Measurements from ENCODE around the gene BDH1.
"Not testable (repeated sequence)": the region's sequence is repeated elsewhere in the genome, so short reads cannot be mapped to it uniquely, and the experiment has no call there.

The BDH1 gene

DNA sequence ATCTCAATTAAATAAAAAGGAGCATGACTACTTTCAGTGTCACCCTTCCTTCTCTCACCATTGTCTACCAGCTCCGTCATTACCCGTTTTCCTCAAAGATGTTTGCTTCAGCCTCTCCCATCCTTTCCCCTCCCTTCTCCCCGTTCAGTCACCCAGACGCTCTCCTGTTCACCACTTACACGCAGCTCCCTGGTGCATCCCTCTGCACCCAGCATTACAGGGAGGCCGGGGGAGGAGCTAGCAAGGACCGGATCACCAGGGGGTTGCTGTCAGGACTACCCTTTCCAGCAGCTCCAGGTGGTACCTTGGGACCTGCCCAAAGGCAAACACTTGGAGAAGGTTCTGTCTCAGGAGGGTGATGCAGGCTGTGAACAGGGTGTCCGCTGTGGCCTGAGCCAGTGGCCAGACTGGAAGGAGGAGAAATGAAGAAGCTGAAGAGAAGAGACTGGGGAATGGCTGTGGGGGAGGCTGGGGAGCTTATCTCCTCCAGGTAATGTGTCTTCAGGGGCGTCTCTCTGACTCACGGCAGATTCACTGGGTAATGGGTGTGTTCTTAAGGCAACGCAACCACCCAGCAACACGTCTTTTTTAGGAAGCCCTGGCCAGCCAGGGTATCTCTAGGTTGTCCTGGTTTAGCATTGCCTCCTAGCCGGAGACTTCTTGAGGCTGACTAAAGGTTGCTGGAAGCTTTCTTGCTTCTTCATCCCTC lies 21.8 kb upstream of the BDH1 start:
- DNase-seq: no peak

DNA sequence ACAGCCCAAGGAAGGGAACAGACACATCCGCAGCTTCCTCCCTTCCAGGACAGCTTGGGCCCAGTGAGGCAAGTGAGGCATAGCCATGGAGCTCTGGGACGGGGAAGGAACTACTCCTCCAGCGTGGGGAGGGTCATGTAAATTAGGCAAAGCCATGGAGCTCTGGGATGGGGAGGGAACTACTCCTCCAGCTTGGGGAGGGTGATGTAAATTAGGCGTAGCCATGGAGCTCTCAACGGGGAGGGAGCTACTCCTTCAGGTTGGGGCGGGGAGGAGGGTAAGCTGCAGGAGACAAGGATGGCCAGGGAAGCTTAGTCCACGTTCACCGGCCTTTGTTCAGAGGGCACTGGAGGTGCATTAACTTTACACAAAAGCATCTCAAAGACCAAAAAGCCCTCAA lies 21.1 kb upstream of the BDH1 start:
- no peak for DNase-seq

DNA sequence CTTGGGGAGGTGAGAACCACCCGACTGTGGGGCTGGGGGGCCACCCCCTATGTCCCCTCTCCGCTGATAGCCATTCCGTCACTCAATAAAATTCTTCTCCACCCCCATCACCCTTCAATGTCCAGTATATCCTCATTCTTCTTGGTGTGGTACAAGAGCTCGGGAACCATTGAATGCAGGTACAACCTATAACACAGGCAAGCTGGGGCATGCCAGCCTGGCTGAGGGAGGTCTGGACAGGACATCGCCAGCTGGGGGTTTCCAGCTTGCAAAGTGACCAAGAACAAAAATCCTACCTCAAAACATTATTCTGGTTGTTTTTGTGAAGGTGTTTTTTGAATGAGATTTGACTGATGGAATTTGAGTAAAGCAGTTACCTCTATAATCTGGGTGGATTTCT lies 19.6 kb upstream of the BDH1 start:
- no peak for DNase-seq

DNA sequence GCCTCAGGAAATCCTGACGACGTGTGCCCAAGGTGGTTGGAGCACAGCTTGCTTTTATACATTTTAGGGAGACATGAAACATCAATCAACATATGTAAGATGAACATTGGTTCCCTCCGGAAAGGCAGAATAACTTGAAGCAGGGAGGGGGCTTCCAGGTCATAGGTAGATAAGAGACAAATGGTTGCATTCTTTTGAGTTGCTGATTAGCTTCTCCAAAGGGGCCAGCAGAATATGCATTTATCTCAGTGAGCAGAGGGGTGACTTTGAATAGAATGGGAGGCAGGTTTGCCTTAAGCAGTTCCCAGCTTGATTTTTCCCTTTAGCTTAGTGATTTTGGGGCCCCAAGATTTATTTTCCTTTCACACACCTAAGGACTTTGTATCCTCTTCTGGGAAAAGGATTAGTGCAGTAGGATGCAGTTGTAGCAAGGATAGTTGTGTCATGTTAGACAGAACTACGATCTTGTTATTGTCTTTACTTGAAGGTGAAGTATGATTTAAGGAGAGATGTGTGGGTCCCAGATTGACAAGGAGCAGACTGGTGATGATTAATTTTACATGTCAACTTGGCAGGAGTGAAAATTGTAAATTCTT lies 18.7 kb upstream of the BDH1 start:
- not testable (repeated sequence) for DNase-seq

DNA sequence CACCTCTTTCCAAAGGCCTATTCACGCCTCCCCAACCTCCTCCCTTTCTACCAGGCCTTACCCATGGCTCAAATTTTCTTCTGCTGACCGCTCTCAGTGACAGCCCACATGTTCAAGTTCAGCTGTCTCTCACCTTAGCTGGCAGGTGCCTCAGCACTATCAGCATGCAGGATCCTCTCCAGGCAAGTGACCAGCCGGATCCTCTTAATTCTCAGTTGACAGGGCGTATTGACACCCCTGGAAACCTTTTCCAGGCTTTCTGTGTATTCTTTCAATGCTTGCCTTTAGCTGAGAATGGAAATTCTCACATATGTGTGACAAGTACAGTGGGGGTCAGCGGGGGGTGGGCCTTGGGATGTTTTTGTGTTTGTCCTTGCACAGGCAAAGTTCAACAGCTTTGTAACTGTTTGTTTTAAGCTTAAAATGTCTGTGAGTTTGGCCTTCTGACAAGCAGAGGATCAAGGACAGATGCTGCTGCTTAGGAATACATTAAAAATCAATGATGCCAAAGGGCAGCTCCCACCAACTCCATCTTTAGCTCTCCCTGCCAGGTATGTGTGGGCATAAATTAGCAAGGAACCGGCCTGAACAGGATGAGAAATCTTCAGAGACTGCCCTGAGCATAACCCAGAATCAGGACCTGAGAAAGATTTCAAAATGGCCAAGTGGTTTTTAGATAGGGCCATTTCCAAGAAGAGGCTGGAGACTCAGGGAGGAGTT lies 17.4 kb upstream of the BDH1 start:
- DNase-seq: no peak

DNA sequence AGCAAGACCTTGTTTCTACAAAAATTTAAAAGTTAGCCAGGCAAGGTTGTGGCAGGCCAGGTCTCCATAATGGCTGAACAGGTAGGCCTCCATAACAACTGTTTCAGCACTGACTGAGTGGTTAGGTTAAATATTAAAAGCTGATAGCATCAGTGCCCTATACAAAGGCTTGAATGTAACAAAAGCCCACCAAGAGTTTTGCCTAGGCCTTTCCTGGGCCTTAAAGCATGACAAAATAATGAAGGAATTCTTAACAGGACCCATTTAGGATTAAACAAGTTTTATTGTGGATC lies 16.1 kb upstream of the BDH1 start:
- not testable (repeated sequence) for DNase-seq

DNA sequence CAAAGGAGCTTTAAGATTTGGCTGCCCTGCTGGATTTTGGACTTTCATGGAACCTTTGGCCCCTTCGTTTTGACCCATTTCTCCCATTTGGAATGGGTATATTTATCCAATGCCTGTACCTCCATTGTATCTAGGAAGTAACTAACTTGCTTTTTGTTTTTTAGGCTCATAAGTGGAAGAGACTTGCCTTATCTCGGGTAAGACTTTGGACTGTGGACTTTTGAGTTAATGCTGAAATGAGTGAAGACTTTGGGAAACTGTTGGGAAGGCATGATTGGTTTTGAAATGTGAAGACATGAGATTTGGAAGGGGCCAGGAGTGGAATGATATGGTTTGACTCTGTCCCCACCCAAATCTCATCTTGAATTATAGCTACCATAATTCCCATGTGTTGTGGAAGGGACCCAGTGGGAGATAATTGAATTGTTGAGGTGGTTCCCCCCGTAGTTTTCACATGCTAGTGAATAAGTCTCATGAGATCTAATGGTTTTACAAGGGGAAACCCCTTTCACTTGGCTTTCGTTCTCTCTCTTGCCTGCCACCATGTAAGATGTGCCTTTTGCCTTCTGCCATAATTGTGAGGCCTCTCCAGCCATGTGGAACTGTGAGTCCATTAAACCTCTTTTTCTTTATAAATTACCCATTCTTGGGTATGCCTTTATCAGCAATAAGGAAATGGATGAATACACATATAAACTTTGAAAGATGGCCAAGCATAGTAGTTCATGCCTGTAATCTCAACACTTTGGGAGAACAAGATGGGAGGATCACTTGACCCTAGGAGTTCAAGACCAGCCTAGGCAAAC lies 15.5 kb upstream of the BDH1 start:
- not testable (repeated sequence) for DNase-seq

DNA sequence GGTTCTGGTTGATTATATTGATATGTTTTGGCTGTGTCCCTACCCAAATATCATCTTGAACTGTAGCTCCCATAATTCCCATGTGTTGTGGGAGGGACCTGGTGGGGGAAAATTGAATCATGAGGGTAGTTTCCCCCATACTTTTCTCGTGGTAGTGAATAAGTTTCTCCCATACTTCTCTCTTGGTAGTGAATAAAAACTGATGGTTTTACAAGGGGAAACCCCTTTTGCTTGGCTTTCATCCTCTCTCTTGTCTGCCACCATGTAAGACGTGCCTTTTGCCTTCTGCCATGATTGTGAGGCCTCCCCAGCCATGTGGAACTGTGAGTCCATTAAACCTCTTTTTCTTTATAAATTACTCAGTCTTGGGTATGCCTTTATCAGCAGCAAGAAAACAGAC lies 13.7 kb upstream of the BDH1 start:
- not testable (repeated sequence) for DNase-seq

DNA sequence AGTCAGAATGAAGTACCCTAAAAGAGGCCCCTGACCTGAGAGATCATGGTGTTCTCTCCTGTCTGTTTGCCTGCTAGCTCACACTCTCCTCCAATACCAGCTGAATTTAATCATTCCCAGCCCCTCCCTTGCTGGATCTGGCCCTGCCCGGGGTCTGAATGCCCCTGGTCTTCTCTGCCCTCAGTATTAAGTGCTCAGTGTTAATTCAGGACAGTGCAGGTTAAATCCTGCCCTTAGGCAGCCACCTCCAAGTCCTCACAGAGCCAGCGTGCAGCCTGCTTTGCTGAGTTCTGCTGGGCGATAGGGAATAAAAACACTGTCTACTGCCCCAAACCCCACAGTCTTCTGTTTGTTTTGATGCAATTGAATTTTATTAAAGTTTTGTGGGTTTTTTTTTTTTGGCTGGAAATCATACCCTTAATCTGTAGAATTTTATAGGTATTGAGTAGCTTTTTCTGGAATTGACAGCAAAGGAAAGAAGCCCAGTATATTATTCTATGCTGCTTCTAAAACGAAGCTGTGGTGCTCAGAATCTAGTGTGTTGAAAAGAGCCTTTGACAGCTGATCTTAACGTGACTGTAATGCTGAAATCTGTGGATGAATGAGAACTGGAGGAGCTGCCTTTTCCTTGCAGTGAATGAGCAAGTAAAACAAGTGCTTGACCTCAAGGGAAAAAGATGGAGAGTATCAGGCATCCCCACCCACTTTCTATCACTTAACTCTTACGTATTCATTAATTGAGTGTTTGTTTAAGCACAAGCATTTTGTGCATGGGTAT lies 12.3 kb upstream of the BDH1 start:
- peak; percentile 13 for DNase-seq

DNA sequence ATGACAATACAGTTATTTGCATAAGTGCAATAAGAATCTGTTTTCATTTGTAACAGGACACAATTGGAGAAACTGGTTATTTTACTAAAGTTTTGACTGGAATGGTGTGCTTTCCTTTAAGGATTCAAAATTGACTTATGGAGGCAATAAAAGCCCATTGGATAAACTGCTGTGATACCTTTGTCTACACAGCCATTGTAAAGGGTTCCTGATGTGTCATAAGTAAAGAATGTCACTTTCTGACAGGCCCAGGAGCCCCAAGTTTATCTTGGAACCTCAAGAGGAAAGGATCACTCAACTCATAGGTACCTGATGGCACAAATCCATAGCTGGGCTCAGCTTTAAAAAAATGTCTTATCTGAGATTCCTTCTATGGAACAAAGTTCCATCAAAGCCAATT lies 10.4 kb upstream of the BDH1 start:
- DNase-seq: not testable (repeated sequence)

DNA sequence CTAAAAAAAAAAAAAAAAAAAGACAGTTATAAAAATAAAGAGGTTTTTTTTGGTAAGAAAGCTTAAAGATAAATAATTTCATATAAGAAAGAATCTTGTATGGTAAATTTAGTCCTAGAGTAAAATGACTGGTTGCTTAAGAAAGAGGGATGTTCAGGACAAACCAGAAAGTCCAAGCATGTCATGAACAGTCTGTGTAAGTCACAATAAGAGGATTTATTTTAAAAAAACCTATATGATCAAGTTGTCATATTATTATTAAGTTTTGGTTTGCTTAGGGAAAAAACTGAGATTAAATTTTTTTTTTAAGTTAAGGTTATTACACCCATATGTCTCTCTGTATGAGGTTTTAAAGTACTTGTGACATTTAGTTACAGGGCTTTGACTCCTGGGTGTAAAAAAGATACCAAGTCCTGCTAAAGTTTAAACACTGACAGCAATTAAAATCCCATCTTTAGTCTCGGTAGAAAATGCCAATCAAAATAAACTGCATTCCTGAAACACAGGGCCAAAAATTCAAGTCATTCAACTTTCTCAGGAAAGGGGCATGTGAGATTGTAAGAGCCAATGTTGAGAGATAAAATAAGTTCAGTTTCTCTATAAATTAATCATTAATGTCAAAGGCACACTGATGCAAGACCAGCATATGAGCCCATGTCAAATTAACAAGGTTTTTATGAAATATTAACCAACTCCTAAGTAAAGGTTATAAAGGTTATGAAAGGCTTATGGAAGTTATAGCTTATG lies 8.5 kb upstream of the BDH1 start:
- no peak for DNase-seq

DNA sequence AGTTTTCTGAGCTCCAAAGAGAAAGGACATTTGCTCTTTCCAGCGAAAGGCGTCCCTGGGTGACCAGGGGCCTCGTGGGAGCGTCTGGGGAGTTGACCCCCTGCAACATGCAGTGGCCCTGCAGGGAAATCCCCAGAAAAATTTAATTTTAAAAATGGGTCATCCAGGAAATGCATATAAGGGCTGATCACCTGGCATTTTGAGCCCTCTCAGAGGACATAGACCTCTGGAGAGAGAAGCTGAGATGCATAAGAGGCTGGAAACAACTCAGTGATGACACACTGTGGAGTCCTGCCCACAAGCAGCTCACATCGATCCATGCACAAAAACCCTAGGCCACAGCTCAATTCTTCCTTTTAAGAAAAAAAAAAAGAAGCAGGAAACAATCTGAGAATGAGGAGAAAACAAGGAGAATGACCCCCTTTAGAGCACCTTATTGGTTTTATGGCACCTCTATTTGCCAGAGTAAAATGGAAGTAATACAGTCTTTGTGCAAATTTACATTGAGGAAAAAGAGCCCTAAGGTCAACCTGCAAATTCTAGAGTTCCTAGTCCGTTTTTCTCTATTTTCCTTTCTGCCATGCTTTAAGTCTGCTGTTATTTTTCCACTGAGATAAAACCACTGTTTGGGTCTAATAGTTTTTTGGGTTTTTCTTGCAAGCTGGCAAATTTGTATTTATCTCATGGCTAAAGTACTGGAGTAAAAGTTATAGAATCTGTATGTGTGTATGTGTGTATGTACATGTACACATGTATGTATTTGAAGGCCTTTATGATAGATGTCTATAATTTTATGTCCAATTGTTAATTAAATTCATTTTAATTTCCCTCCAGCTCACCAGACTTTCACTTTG lies 6.9 kb upstream of the BDH1 start:
- no peak for DNase-seq

DNA sequence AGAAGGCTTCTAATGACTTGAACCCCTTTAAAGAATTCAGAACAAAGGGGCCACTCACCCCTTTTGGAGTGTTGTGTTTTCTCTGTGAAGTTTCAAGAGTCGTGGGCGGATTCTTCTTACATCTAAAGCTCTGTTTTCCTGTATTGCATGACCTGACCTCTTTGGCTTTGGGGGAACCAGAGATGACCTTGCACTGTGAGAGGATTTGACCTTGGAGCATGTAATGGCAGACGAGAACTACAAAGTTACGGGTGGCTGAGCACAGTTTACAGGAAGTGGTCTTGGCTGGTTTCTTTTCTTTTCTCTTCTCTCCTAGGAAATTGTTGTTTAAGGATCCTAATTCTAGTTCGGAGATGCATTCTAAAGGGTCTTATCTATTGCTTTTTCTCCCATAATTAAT lies 6.2 kb upstream of the BDH1 start:
- no peak for DNase-seq

DNA sequence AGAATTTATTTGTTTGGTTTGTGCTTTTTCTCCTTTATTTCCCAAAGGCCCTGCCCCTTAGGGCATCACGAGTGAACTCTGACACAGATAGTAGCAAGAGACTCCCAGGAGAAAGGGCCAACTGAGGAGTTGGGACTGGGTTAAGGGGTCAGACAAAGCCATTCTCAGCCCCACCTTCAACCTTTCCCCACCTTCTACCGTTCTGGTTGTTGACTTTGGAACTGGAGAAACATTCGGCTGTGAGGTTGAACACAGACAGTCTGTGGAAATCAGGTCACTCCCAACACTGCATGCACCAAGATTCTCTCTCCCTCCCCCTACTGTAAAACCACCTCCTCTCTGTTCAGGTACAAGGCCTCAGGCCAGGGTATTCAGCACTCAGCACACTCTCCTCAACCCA lies 3.9 kb upstream of the BDH1 start:
- no peak for DNase-seq

DNA sequence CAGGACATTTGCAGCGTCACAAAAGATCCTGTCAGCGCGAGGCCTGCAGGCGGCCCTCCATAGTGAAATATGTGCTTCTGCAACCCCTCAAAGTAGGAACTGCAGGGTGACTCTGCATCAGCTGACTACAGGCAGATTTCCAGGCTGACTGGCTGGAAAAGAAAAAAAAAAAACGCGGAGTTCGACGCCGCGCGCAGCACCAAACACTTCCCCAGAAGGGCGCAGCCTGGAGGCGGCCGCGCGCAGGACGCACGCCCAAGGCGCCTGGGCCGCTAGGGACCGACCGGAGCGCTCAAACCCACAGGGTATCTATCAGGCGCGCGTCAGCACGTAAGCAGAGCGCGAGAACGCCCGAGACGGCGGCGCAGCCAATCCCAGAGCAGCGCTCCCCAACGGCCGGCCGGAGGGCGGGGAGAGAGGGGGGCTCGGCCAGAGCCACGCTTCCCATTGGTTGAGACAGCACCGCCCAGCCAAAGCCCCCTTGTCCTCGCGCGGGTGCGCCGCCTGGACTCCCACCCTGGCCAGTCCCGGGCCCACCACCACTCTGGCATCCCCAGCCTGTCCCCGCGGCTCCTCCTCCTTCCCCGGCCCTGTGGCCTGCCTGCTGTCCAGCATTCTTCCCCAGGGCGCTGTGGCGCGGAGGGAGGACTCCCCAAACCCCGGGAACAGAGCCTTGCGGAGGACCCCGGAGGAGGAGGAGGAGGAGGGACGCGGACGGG lies 1.0 kb downstream of the BDH1 start:
- peak; percentile 80 for DNase-seq

DNA sequence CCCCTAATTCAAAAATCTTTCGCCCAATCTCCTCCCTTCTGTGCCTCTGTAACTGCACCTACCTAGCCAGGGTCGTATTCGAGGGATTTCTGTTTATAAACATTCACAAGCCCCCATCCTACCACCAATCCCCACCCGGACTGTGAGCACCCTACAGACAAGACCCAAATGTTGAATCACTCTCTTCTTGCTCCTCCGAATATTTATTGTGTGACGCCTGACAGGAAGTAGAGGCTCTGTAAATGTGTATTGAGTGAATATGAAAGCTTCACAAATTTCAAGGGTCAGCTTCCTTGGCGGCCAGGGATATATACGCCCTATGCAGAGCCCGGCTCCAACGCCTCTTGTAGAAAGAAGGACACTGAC lies 1.6 kb downstream of the BDH1 start:
- no peak for DNase-seq

DNA sequence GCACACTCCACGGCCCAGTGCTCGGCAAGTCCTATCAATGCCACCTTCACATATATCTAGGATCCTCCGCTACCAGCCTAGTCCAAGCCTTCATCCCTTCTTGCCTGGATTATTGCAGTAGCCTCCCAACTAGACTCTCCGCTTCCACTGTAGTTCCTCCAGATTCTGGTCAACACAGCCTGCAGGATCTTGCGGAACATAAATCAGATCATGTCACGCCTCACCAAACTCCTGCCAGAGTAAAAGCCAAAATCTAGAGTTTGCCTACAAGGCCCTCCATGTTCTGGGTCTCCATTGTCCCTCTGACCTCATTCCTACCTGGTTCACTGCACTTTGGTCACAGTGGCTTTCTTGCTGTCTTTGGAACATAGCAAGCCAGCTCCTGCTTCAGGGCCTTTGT lies 3.6 kb downstream of the BDH1 start:
- DNase-seq: no peak

DNA sequence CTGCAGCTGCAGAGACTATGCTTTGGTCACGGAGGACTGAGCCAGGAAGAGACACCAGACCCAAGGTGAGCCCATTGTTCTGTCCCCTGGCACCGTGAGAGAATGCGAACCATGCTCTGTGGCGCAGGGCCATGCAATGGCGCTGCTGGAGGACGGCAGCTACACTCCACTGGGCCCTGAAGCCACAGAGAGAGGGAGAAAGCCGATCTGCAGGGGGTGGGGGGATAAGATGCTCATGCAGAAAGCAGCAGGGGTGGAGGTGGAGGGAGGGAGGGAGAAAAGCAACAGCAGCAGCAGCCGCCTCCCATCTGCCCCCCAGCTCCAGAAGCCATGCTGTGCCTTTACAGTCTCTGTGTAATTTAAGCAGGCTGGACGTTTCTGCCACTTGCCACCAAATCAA lies 5.3 kb downstream of the BDH1 start:
- DNase-seq: no peak

DNA sequence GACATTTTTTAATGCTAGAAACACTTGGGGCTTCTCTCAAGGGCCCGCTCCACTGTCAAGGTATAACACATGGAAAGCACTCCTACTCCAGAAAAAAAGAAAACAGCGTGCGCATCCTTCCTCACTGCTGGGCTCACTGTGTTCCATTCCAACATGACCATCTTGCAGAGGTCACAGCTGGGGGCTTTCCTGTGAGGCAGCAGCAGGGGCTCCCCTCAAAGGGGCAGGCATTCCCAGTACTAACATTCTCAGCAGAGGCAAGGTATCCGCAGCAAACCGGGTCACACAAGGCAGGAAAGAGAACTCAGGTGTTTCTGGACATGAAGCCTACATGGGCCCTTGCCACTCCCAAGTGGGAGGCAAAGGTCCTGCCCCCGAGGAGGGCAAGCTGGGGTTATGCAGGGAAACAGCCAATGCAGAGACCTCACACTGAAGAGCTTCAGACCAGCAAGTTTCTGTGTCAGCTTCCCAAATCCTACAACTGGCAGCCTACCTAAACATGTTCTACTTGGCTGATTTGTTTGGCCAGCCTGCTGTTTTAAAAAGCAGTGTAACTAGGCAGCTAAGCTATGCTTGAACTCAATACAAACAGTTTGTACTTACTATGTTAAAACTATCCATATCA lies 6.4 kb downstream of the BDH1 start:
- DNase-seq: no peak
